ENCODE results near the gene NBEA. TPM values are rescaled to one million over a fixed set of nuclear protein-coding genes. Genes with fewer than 3 reads are reported as not detected.
A peak's percentile ranks its signal among the peaks of the same experiment; 100 is the strongest.

NBEA gene
- total RNA-seq, 1 donor from 2014 or later, result 10.8 TPM

- DNase-seq (ENCODE audit: low read depth, low spot score), result no peak
- no peaks in the 10 kb centered on the region for H3K27me3 Mint-ChIP-seq (ENCODE audit: low read depth)
- H3K36me3 Mint-ChIP-seq (ENCODE audit: low read depth), result no peaks in the 10 kb centered on the region
- H3K4me1 Mint-ChIP-seq, result no peaks in the 10 kb centered on the region
- peaks cover 3% of the 10 kb centered on the region for H3K9me3 Mint-ChIP-seq
- no peak overlapping the region for H3K4me3 Mint-ChIP-seq
- no peak overlapping the region for H3K27ac Mint-ChIP-seq (ENCODE audit: unreplicated experiment)
- TF ChIP-seq, protein P1, sequence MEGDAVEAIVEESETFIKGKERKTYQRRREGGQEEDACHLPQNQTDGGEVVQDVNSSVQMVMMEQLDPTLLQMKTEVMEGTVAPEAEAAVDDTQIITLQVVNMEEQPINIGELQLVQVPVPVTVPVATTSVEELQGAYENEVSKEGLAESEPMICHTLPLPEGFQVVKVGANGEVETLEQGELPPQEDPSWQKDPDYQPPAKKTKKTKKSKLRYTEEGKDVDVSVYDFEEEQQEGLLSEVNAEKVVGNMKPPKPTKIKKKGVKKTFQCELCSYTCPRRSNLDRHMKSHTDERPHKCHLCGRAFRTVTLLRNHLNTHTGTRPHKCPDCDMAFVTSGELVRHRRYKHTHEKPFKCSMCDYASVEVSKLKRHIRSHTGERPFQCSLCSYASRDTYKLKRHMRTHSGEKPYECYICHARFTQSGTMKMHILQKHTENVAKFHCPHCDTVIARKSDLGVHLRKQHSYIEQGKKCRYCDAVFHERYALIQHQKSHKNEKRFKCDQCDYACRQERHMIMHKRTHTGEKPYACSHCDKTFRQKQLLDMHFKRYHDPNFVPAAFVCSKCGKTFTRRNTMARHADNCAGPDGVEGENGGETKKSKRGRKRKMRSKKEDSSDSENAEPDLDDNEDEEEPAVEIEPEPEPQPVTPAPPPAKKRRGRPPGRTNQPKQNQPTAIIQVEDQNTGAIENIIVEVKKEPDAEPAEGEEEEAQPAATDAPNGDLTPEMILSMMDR (conservative IDR thresholded peaks at IDR 0.05), result no peak
Measured at GRCh38 chr13:35411059-35411744, 469.1 kb downstream of the NBEA start.

- Mint-ChIP-seq H3K4me1 (no peaks in the 10 kb centered on the region), H3K27ac (ENCODE audit: unreplicated experiment) (peak overlapping the region; percentile 1), H3K9me3 (no peaks in the 10 kb centered on the region), H3K27me3 (ENCODE audit: low read depth) (no peaks in the 10 kb centered on the region), H3K4me3 (no peak overlapping the region), H3K36me3 (ENCODE audit: low read depth) (peaks cover 3% of the 10 kb centered on the region)
- TF ChIP-seq, protein P1 (conservative IDR thresholded peaks at IDR 0.05), result no peak
- DNase-seq (ENCODE audit: low read depth, low spot score), result no peak
Measured at GRCh38 chr13:35448465-35448864, 506.4 kb downstream of the NBEA start.

- Mint-ChIP-seq H3K9me3 (no peaks in the 10 kb centered on the region), H3K4me1 (no peaks in the 10 kb centered on the region)
- no peak for DNase-seq (ENCODE audit: low read depth, low spot score)
Measured at GRCh38 chr13:35449821-35450220, 507.8 kb downstream of the NBEA start.

GRCh38 chr13:35455022-35455421 is 513.0 kb downstream of the NBEA start:
- Mint-ChIP-seq H3K4me3 (no peak overlapping the region), H3K27ac (ENCODE audit: unreplicated experiment) (no peak overlapping the region), H3K9me3 (peaks cover 3% of the 10 kb centered on the region), H3K27me3 (ENCODE audit: low read depth) (no peaks in the 10 kb centered on the region), H3K4me1 (no peaks in the 10 kb centered on the region), H3K36me3 (ENCODE audit: low read depth) (peaks cover 3% of the 10 kb centered on the region)
- no peak for DNase-seq (ENCODE audit: low read depth, low spot score)
- TF ChIP-seq, protein P1 (conservative IDR thresholded peaks at IDR 0.05), result no peak

More at GRCh38 chr13:35449821-35450220, 507.8 kb downstream of the NBEA start:
- Mint-ChIP-seq H3K27ac (ENCODE audit: unreplicated experiment) (no peak overlapping the region), H3K4me3 (no peak overlapping the region), H3K36me3 (ENCODE audit: low read depth) (peaks cover 3% of the 10 kb centered on the region), H3K27me3 (ENCODE audit: low read depth) (no peaks in the 10 kb centered on the region)
- TF ChIP-seq, protein P1 (conservative IDR thresholded peaks at IDR 0.05), result no peak

DNA sequence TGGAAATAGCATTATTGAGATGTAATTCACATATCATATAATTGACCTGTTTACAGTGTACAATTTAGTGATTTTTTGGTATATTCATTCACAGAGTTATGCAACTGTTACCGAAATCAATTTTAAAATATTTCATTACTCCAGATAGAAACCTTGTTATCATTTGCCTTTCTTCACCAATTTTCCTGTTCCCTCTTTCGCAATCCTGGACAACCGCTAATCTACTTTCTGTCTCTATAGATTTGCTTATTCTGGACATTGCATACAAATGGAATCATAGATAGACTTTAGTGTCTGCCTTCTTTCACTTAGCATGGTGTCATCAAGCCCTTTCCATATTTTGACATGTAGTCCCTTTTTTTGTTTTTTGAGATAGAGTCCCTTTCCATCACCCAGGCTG is 515.2 kb downstream of the NBEA start:
- TF ChIP-seq, protein P1 (conservative IDR thresholded peaks at IDR 0.05), result no peak
- Mint-ChIP-seq H3K27me3 (ENCODE audit: low read depth) (no peaks in the 10 kb centered on the region), H3K4me3 (no peak overlapping the region), H3K9me3 (peaks cover 3% of the 10 kb centered on the region), H3K27ac (ENCODE audit: unreplicated experiment) (no peak overlapping the region), H3K4me1 (no peaks in the 10 kb centered on the region), H3K36me3 (ENCODE audit: low read depth) (peaks cover 3% of the 10 kb centered on the region)
- no peak for DNase-seq (ENCODE audit: low read depth, low spot score)
